Heart left ventricle (tissue), 16 donors: ENCODE results near the gene IMMP2L. TPM values are rescaled to one million over a fixed set of nuclear protein-coding genes. Genes with fewer than 3 reads are reported as not detected.

ENCODE experiments used
- ATAC-seq, 4 donors: fragments of 200-7000 bp; cut with Tn5 transposase; one replicate each; pipeline ENCODE4 v1.9.1; 2020 to 2022; ENCODE audit warnings: moderate library complexity in 4 of 4, mild to moderate bottlenecking in 3 of 4, moderate number of reproducible peaks in 1 of 4
- DNase-seq, 5 donors: peaks; one replicate each; pipeline ENCODE4 v3.0.0-alpha.2; 2020
- H3K27ac ChIP-seq, 12 donors: fragments of 200-600 bp; sonication (generic) in 4 of 12; one replicate each; pipeline versions ENCODE4 v1.5.0 to v1.8.0; 2016 to 2022; ENCODE audit warnings: mild to moderate bottlenecking in 2 of 12
- H3K27me3 ChIP-seq, 9 donors: fragments of 200-600 bp; sonication (generic) in 2 of 9; one replicate each; pipeline versions ENCODE4 v1.5.1 to v1.8.0; 2016 to 2022; ENCODE audit warnings: mild to moderate bottlenecking in 3 of 9
- H3K36me3 ChIP-seq, 9 donors: fragments of 200-600 bp; sonication (generic) in 2 of 9; one replicate each; pipeline versions ENCODE4 v1.5.0 to v1.8.0; 2018 to 2022; ENCODE audit warnings: mild to moderate bottlenecking in 2 of 9
- H3K4me1 ChIP-seq, 12 donors: fragments of 200-600 bp; sonication (generic) in 4 of 12; one replicate each; pipeline versions ENCODE4 v1.5.0 to v1.8.0; 2016 to 2022; ENCODE audit warnings: mild to moderate bottlenecking in 3 of 12
- H3K4me3 ChIP-seq, 12 donors: fragments of 200-600 bp; sonication (generic) in 4 of 12; one replicate each; pipeline versions ENCODE4 v1.5.0 to v1.8.0; 2017 to 2022; ENCODE audit warnings: mild to moderate bottlenecking in 9 of 12, moderate library complexity in 4 of 12
- H3K9me3 ChIP-seq, 12 donors: fragments of 200-600 bp; sonication (generic) in 4 of 12; one replicate each; pipeline versions ENCODE4 v1.5.0 to v1.8.0; 2016 to 2022; ENCODE audit warnings: mild to moderate bottlenecking in 1 of 12
- POLR2A ChIP-seq, 2 donors: fragments of 450-650 bp; IDR thresholded peaks; one replicate each; pipeline ENCODE4 v1.6.1; 2017; ENCODE audit warnings: antibody characterized with exemption in 2 of 2, mild to moderate bottlenecking in 2 of 2, moderate library complexity in 2 of 2
- WGBS, 4 donors: extraction: QIAGEN DNeasy Blood & Tissue Kit in 2 of 4; methylation state at CpG; one replicate each; pipeline versions ENCODE4 v1.1.5 to v1.1.7; 2013 to 2018; 5-methylcytosine and 5-hydroxymethylcytosine counted together
- intact Hi-C, 10 donors: fragments of 100-400 bp; cut with DNase I; formaldehyde crosslinking; loops; one replicate each; pipeline versions ENCODE4 v1.11.1 to v1.14.2; 2022
- polyA plus RNA-seq, 2 donors: library from polyadenylated mRNA; stranded (reverse); fragments of 200-250 nt; gene quantifications; one replicate each; pipeline ENCODE4 v1.2.3, GENCODE V29; 2013
- total RNA-seq, 9 donors: library from RNA; depleted of rRNA in 2 of 9; stranded (reverse); fragments of >200 nt in 2 of 9; fragmentation: NEBNext Ultra II Directional in 3 of 9; extraction: Animal tissue kit (Norgen Biotek cat#: 25700) in 3 of 9; gene quantifications; one replicate each; pipeline versions ENCODE4 v1.1.0 to v1.2.4, GENCODE V29; 2016 to 2023
- TF ChIP-seq, protein P1 (sequence below), 12 donors: fragments of 200-600 bp; sonication (generic) in 4 of 12; IDR thresholded peaks; one replicate each; pipeline versions ENCODE4 v1.5.0 to v1.8.0; 2018 to 2022; ENCODE audit warnings: antibody characterized with exemption in 12 of 12, mild to moderate bottlenecking in 5 of 12
- donor health status: ischemic (EF 13 %, LVEDD 7.1; RV severe dilation, severe dysfunction).
- donor health status: healthy with polysubstance abuse.
- donor health status: DM: no; HTN: yes; CAD: no.
- donor health status: DM: no; HTN: no; CAD: no.
- donor health status: ischemic (EF 25% LVEDD 6.9; RV normal size, moderate dysfunction).
- donor health status: ischemic (EF 25% LVEDD 5.7; RV mildly dilated, moderate dysfunction).
- donor health status: healthy.
- donor health status: DM: yes; HTN: yes; CAD: no.
- donor health status: ischemic (EF 35%, LVEDD 5.7; RV mildly dilated, moderate dysfunction).
- donor health status: nonischemic (EF 11% LVEDD 7.7; RV severe dilation, severe dysfunction).
- donor health status: DM: yes; HTN: yes; CAD: no.
- donor health status: PGD.
- donor health status: ischemic (EF 29% LVEDD 5.4; RV normal size, mild dysfunction).
- donor health status: nonischemic (EF 23%, LVEDD 6.1; RV moderate dilation, normal function).

IMMP2L gene
- total and polyA plus RNA-seq, 11 donors: 5.1 to 17.2 (median 15.9) TPM

DNA sequence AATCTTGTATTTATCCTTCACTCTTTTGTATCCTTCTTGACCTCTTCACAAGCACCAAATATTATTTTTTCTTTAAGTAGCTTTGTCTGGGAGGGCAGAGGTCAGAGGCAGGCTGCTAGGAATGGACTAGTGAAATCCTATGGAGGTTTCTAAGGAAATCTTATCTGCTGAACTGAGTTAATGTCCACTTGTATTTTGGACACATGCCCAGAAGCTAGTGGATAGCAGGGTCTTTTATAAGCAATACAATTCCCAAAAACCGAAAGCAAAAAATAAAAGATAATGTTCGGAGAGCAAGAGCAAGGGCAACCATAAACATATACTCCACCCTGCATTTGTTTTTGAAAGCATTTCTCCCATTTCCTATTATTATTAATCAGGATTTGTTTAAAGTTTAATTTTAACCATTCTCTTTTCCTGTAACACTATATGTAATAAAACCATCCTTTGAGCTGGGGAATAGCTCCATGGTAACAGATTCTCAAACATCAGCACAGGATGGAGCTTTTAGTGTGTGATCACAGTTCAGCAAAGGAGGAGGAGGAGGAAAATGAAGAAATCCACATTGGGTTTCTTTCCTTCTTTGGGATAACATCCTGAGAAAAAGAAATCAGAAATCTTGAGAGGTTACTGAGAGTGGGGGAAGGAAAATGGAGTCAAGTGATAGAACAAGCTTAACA, 799.6 kb downstream of the IMMP2L start:
- TF ChIP-seq, protein P1, sequence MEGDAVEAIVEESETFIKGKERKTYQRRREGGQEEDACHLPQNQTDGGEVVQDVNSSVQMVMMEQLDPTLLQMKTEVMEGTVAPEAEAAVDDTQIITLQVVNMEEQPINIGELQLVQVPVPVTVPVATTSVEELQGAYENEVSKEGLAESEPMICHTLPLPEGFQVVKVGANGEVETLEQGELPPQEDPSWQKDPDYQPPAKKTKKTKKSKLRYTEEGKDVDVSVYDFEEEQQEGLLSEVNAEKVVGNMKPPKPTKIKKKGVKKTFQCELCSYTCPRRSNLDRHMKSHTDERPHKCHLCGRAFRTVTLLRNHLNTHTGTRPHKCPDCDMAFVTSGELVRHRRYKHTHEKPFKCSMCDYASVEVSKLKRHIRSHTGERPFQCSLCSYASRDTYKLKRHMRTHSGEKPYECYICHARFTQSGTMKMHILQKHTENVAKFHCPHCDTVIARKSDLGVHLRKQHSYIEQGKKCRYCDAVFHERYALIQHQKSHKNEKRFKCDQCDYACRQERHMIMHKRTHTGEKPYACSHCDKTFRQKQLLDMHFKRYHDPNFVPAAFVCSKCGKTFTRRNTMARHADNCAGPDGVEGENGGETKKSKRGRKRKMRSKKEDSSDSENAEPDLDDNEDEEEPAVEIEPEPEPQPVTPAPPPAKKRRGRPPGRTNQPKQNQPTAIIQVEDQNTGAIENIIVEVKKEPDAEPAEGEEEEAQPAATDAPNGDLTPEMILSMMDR (IDR thresholded peaks at IDR 0.05): no peak
- TF ChIP-seq POLR2A (IDR thresholded peaks at IDR 0.05): no peak
- Histone ChIP-seq H3K4me3 (peak overlapping the region in 1 of 12 donors; percentile 4), H3K27ac (no peak overlapping the region), H3K9me3 (no peaks in the 10 kb centered on the region), H3K4me1 (peaks cover 0 to 2% (median 0%) of the 10 kb centered on the region in 12 donors), H3K27me3 (no peaks in the 10 kb centered on the region), H3K36me3 (no peaks in the 10 kb centered on the region)
- 22 to 31% (median 29%) methylated on average over 2 of the region's 2 CpGs for WGBS, 4 donors
- ATAC-seq (no peak), DNase-seq (no peak)
- intact Hi-C loops: no loop called here

DNA sequence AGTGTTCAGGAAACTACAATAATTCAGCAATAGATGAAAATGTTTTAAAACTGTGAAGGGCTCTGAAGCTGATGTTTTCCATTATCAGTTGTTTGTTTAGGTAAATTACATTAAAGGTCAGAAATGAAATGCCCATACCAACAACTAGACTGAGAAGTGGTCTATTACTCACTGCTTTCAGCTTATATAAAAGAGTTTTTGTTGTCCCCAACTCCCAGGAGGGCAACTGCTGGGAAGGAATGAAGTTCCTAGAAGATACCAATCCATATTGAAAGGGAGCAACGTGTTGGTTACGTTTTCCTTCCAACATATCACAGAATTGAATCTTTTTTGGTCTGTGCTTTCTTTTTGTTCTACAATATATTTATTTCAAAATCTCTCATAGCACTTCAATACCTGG, 802.0 kb downstream of the IMMP2L start:
- no peak for DNase-seq
- no peaks in the 10 kb centered on the region for H3K9me3 ChIP-seq
- 89 to 92% (median 91%) methylated on average over 2 of the region's 2 CpGs for WGBS, 4 donors
- intact Hi-C loops: no loop called here
- no peak for TF ChIP-seq POLR2A (IDR thresholded peaks at IDR 0.05)
- TF ChIP-seq, protein P1 (IDR thresholded peaks at IDR 0.05): no peak
- no peak overlapping the region for H3K4me3 ChIP-seq
- H3K27ac ChIP-seq: no peak overlapping the region
- peaks cover 0 to 2% (median 0%) of the 10 kb centered on the region in 12 donors for H3K4me1 ChIP-seq
- no peaks in the 10 kb centered on the region for H3K27me3 ChIP-seq
- no peaks in the 10 kb centered on the region for H3K36me3 ChIP-seq
- ATAC-seq: no peak

DNA sequence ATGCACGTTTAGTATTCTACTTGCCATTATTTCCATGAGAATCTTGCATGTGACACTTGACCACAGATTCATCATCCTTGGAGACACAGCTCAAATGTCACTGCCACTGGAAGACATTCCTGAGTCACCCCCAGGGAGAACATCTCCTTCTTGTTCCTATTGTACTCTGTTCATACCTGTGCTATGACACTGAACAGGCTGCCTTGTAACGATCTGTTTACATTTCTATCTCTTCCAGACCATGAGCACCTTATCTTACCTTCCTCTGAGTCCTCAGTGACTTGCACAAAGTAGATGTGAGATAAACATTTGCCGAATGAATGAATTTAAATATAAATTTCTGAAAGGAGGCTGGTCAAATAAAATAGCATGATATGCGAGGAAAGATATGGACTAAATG, 803.2 kb downstream of the IMMP2L start:
- no peak overlapping the region for H3K27ac ChIP-seq
- ATAC-seq (no peak), DNase-seq (no peak)
- H3K4me3 ChIP-seq: no peak overlapping the region
- 79 to 83% (median 82%) methylated on average over 4 of the region's 4 CpGs for WGBS, 4 donors
- TF ChIP-seq, protein P1 (IDR thresholded peaks at IDR 0.05): no peak
- TF ChIP-seq POLR2A (IDR thresholded peaks at IDR 0.05): no peak
- intact Hi-C loops: no loop called here
- no peaks in the 10 kb centered on the region for H3K27me3 ChIP-seq
- no peaks in the 10 kb centered on the region for H3K9me3 ChIP-seq
- H3K4me1 ChIP-seq: peaks cover 0 to 2% (median 0%) of the 10 kb centered on the region in 12 donors
- H3K36me3 ChIP-seq: no peaks in the 10 kb centered on the region

DNA sequence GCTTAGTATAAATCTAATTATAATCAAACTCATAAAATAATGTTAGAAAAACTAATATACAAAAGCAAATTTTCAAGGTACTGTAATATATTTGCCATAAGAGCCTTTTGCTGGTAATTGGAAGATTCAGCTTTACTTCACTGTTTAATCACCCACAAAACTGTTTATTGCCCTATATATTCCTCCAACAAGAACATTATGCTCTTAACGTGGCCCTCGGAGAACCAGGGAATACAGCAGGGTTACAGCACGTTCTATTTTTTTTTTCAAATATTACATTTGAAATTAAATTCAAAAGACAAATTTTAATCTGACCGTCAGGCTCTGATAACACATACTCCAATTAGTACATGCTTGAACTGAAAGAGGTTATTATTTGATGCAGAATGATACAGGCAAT, 807.6 kb downstream of the IMMP2L start:
- TF ChIP-seq, protein P1 (IDR thresholded peaks at IDR 0.05): no peak
- TF ChIP-seq POLR2A (IDR thresholded peaks at IDR 0.05): no peak
- H3K4me3 ChIP-seq: no peak overlapping the region
- H3K4me1 ChIP-seq: peaks cover 0 to 8% (median 0%) of the 10 kb centered on the region in 12 donors
- H3K27me3 ChIP-seq: no peaks in the 10 kb centered on the region
- H3K27ac ChIP-seq: no peak overlapping the region
- WGBS, 4 donors: 91 to 92% (median 92%) methylated on average over 4 of the region's 4 CpGs
- no peaks in the 10 kb centered on the region for H3K9me3 ChIP-seq
- DNase-seq: no peak
- intact Hi-C loops: no loop called here
- no peaks in the 10 kb centered on the region for H3K36me3 ChIP-seq
- no peak for ATAC-seq
